Adrenal gland (tissue), 12 donors: ENCODE results near the gene GRK3. TPM values are rescaled to one million over a fixed set of nuclear protein-coding genes. Genes with fewer than 3 reads are reported as not detected.
"Not testable (repeated sequence)": the region's sequence is repeated elsewhere in the genome, so short reads cannot be mapped to it uniquely, and the experiment has no call there.

Experiments used
- DNase-seq, 7 donors: peaks; one replicate each; pipeline ENCODE4 v3.0.0-alpha.2; 2019 to 2020
- H3K27ac ChIP-seq, 5 donors: fragments of 200-600 bp; sonication (generic) in 4 of 5; 1 replicate in 3 of 5; 2 replicates in 2 of 5; pipeline versions ENCODE4 v1.5.1 to v1.8.0; 2016 to 2020; ENCODE audit warnings: mild to moderate bottlenecking in 1 of 5
- H3K27me3 ChIP-seq: fragments of 200-600 bp; 2 replicates; pipeline ENCODE4 v1.8.0; 2021
- H3K36me3 ChIP-seq, 2 donors: fragments of 200-600 bp; replicated peaks in 1 of 2; 1 replicate in 1 of 2; 2 replicates in 1 of 2; pipeline versions ENCODE4 v1.5.1 to v1.8.0; 2018 to 2022
- H3K4me1 ChIP-seq, 2 donors: fragments of 200-600 bp; replicated peaks in 1 of 2; 1 replicate in 1 of 2; 2 replicates in 1 of 2; pipeline versions ENCODE4 v1.5.1 to v1.8.0; 2018 to 2021
- H3K4me3 ChIP-seq, 4 donors: fragments of 200-600 bp; sonication (generic) in 3 of 4; one replicate each; pipeline ENCODE4 v1.5.1; 2016 to 2018
- H3K9me3 ChIP-seq, 3 donors: fragments of 200-600 bp; sonication (generic) in 1 of 3; replicated peaks in 1 of 3; 1 replicate in 2 of 3; 2 replicates in 1 of 3; pipeline versions ENCODE4 v1.5.1 to v1.8.0; 2016 to 2021
- CTCF ChIP-seq, 6 experiments: fragments of 450-650 bp in 4 of 6; fragments of 200-600 bp in 2 of 6; sonication (generic) in 1 of 6; IDR thresholded peaks; 1 replicate in 5 of 6; 2 replicates in 1 of 6; pipeline versions ENCODE4 v1.5.1 to v1.8.0; 2016 to 2021; ENCODE audit warnings: antibody characterized with exemption in 6 of 6, mild to moderate bottlenecking in 2 of 6, moderate library complexity in 1 of 6
- POLR2A ChIP-seq, 2 donors: fragments of 450-650 bp; IDR thresholded peaks; one replicate each; pipeline ENCODE4 v1.6.1; 2017; ENCODE audit warnings: antibody characterized with exemption in 2 of 2, mild to moderate bottlenecking in 2 of 2, moderate library complexity in 1 of 2
- whole genome bisulfite sequencing, 4 donors: extraction: QIAGEN DNeasy Blood & Tissue Kit in 2 of 4; methylation state at CpG; one replicate each; pipeline versions ENCODE4 v1.1.5 to v1.1.7; 2013 to 2017; 5-methylcytosine and 5-hydroxymethylcytosine counted together
- intact Hi-C, 2 donors: fragments of 100-400 bp; cut with DNase I; formaldehyde crosslinking; loops; one replicate each; pipeline versions ENCODE4 v1.14.1 to v1.15.0; 2022 to 2023
- polyA plus RNA-seq, 3 donors: library from polyadenylated mRNA; stranded (reverse); fragments of 200-250 nt in 2 of 3; fragments of 350-450 nt in 1 of 3; fragmentation: Illumina TruSeq in 1 of 3; extraction: RNeasy Lipid Tissue Mini Kit (QIAGEN cat#74804) in 1 of 3; gene quantifications; one replicate each; pipeline ENCODE4 v1.2.3, GENCODE V29; 2013 to 2014
- total RNA-seq, 9 donors: library from RNA; depleted of rRNA in 4 of 9; stranded (reverse); fragments of >200 nt in 4 of 9; fragments of 120-200 nt in 1 of 9; fragmentation: NEBNext Ultra II Directional in 1 of 9; extraction: Animal tissue kit (Norgen Biotek cat#: 25700) in 1 of 9; gene quantifications; one replicate each; pipeline versions ENCODE4 v1.1.0 to v1.2.4, GENCODE V29; 2013 to 2023
- donor health status: healthy with polysubstance abuse.
- donor health status: Bipolar disorder and iron deficiency.
- donor health status: DM: yes; HTN: yes; CAD: no.
- donor health status: DM: no; HTN: no; CAD: no.
- donor health status: DM: no; HTN: no; CAD: no.
- donor health status: DM: yes; HTN: yes; CAD: no.

The GRK3 gene
- total and polyA plus RNA-seq, 12 donors: 3.2 to 20.9 (median 10.1) TPM

GRCh38 chr22:25555586-25555985 is 8.9 kb upstream of the GRK3 start:
- H3K27ac ChIP-seq: no peak overlapping the region
- H3K27me3 ChIP-seq: no peaks in the 10 kb centered on the region
- H3K9me3 ChIP-seq: no peaks in the 10 kb centered on the region
- DNase-seq: no peak
- H3K36me3 ChIP-seq: no peaks in the 10 kb centered on the region
- 67 to 90% (median 81%) methylated on average over 4 of the region's 4 CpGs for WGBS, 4 donors
- intact Hi-C loops: no loop called here
- no peak overlapping the region for H3K4me3 ChIP-seq
- TF ChIP-seq POLR2A (IDR thresholded peaks at IDR 0.05) (no peak), CTCF (IDR thresholded peaks at IDR 0.05) (no peak)
- H3K4me1 ChIP-seq: no peaks in the 10 kb centered on the region

- DNase-seq: no peak
- no peak for TF ChIP-seq CTCF (IDR thresholded peaks at IDR 0.05)
- no peak for TF ChIP-seq POLR2A (IDR thresholded peaks at IDR 0.05)
- intact Hi-C loops: no loop called here
- Histone ChIP-seq H3K27ac (no peak overlapping the region), H3K36me3 (no peaks in the 10 kb centered on the region), H3K9me3 (no peaks in the 10 kb centered on the region), H3K4me1 (no peaks in the 10 kb centered on the region), H3K4me3 (no peak overlapping the region), H3K27me3 (no peaks in the 10 kb centered on the region)
- 89 to 93% (median 92%) methylated on average over 5 of the region's 5 CpGs for WGBS, 4 donors
Measured at GRCh38 chr22:25557218-25557617, 7.3 kb upstream of the GRK3 start.

- intact Hi-C loops: no loop called here
- H3K4me1 ChIP-seq: peaks cover 0 to 1% of the 10 kb centered on the region in 2 donors
Measured at GRCh38 chr22:25558341-25558740, 6.1 kb upstream of the GRK3 start.

GRCh38 chr22:25559910-25560309 is 4.6 kb upstream of the GRK3 start:
- WGBS, 4 donors: 84 to 96% (median 92%) methylated on average over 4 of the region's 4 CpGs
- H3K27ac ChIP-seq, H3K9me3 ChIP-seq, H3K36me3 ChIP-seq, H3K27me3 ChIP-seq, DNase-seq, H3K4me3 ChIP-seq, H3K4me1 ChIP-seq: not testable (repeated sequence)
- intact Hi-C loops: loop anchor here in 1 of 2 donors (10.0 kb wide), 1 partner anchor 145 kb away; no protein-coding TSS in a partner anchor

More at GRCh38 chr22:25558341-25558740, 6.1 kb upstream of the GRK3 start:
- TF ChIP-seq POLR2A (IDR thresholded peaks at IDR 0.05) (no peak), CTCF (IDR thresholded peaks at IDR 0.05) (no peak)
- no peaks in the 10 kb centered on the region for H3K9me3 ChIP-seq
- H3K4me3 ChIP-seq: no peak overlapping the region
- 89 to 94% (median 92%) methylated on average over 4 of the region's 4 CpGs for WGBS, 4 donors
- no peaks in the 10 kb centered on the region for H3K36me3 ChIP-seq
- no peak overlapping the region for H3K27ac ChIP-seq
- DNase-seq: no peak
- no peaks in the 10 kb centered on the region for H3K27me3 ChIP-seq

GRCh38 chr22:25561182-25561581 is 3.3 kb upstream of the GRK3 start:
- H3K4me3 ChIP-seq, DNase-seq, H3K27ac ChIP-seq, H3K9me3 ChIP-seq, H3K36me3 ChIP-seq, H3K27me3 ChIP-seq: not testable (repeated sequence)
- intact Hi-C loops: loop anchor here in 1 of 2 donors (10.0 kb wide), 1 partner anchor 144 kb away; no protein-coding TSS in a partner anchor
- H3K4me1 ChIP-seq: peaks cover 9 to 12% of the 10 kb centered on the region in 2 donors
- 79 to 92% (median 82%) methylated on average over 3 of the region's 3 CpGs for WGBS, 4 donors

- WGBS, 4 donors: 87 to 100% (median 98%) methylated on average over 1 of the region's 1 CpG
- H3K27me3 ChIP-seq, H3K4me3 ChIP-seq, H3K27ac ChIP-seq, H3K9me3 ChIP-seq, H3K36me3 ChIP-seq, DNase-seq: not testable (repeated sequence)
- H3K4me1 ChIP-seq: peaks cover 9 to 12% of the 10 kb centered on the region in 2 donors
- intact Hi-C loops: loop anchor here in 1 of 2 donors (10.0 kb wide), 1 partner anchor 143 kb away; no protein-coding TSS in a partner anchor
Measured at GRCh38 chr22:25561927-25562326, 2.5 kb upstream of the GRK3 start.

- Histone ChIP-seq H3K4me3 (peak overlapping the region in 1 of 4 donors; percentile 93), H3K27ac (peak overlapping the region in 2 of 5 donors; percentile 75 to 76), H3K4me1 (peaks cover 11 to 12% of the 10 kb centered on the region in 2 donors)
- intact Hi-C loops: loop anchor here in 1 of 2 donors (10.0 kb wide), 1 partner anchor 142 kb away; no protein-coding TSS in a partner anchor
- DNase-seq, H3K9me3 ChIP-seq, H3K36me3 ChIP-seq, H3K27me3 ChIP-seq: not testable (repeated sequence)
- 22 to 26% (median 24%) methylated on average over 10 of the region's 10 CpGs for WGBS, 4 donors
Measured at GRCh38 chr22:25562966-25563760, 1.3 kb upstream of the GRK3 start.
